ENCODE data around the gene HIF1AN. TPM values are rescaled to one million over a fixed set of nuclear protein-coding genes. Genes with fewer than 3 reads are reported as not detected.

Gene HIF1AN
- total RNA-seq, 1 donor from 2014 or later = 49.6 TPM

GRCh38 chr10:100600218-100600617, 64.5 kb downstream of the HIF1AN start:
- Mint-ChIP-seq H3K27ac (ENCODE audit: unreplicated experiment) (no peak overlapping the region), H3K4me3 (ENCODE audit: unreplicated experiment) (no peak overlapping the region), H3K36me3 (ENCODE audit: unreplicated experiment) (peaks cover 2% of the 10 kb centered on the region), H3K27me3 (ENCODE audit: unreplicated experiment) (no peaks in the 10 kb centered on the region), H3K4me1 (ENCODE audit: low read depth, unreplicated experiment) (no peaks in the 10 kb centered on the region), H3K9me3 (ENCODE audit: unreplicated experiment) (peaks cover 6% of the 10 kb centered on the region)
- TF ChIP-seq CTCF (IDR thresholded peaks at IDR 0.05; ENCODE audit: partially characterized antibody, unreplicated experiment) = no peak
- DNase-seq = no peak

GRCh38 chr10:100607439-100607838, 71.7 kb downstream of the HIF1AN start:
- Mint-ChIP-seq H3K27me3 (ENCODE audit: unreplicated experiment) (no peaks in the 10 kb centered on the region), H3K4me1 (ENCODE audit: low read depth, unreplicated experiment) (no peaks in the 10 kb centered on the region), H3K36me3 (ENCODE audit: unreplicated experiment) (peaks cover 10% of the 10 kb centered on the region), H3K9me3 (ENCODE audit: unreplicated experiment) (peaks cover 8% of the 10 kb centered on the region), H3K27ac (ENCODE audit: unreplicated experiment) (no peak overlapping the region), H3K4me3 (ENCODE audit: unreplicated experiment) (no peak overlapping the region)
- TF ChIP-seq CTCF (IDR thresholded peaks at IDR 0.05; ENCODE audit: partially characterized antibody, unreplicated experiment) = no peak
- no peak for DNase-seq

Other genes starting within 250 kb of the HIF1AN start
- gene BLOC1S2, start 249.3 kb upstream of the HIF1AN start, total RNA-seq (ENCODE audit: unreplicated experiment) = 82.9 TPM
- 0.44 TPM for gene PKD2L1, start 205.7 kb upstream of the HIF1AN start, total RNA-seq (ENCODE audit: unreplicated experiment)
- gene SCD, start 188.7 kb upstream of the HIF1AN start, total RNA-seq (ENCODE audit: unreplicated experiment) = 589 TPM
- gene WNT8B, start 72.9 kb upstream of the HIF1AN start, total RNA-seq (ENCODE audit: unreplicated experiment) = not detected
- 22.3 TPM for gene SEC31B, start 16.1 kb upstream of the HIF1AN start, total RNA-seq (ENCODE audit: unreplicated experiment)
- gene NDUFB8, start 6.1 kb upstream of the HIF1AN start, total RNA-seq (ENCODE audit: unreplicated experiment) = 284 TPM
- not detected for gene PAX2, start 209.6 kb downstream of the HIF1AN start, total RNA-seq (ENCODE audit: unreplicated experiment)